ENCODE results near the gene P2RY6.
"Not testable (repeated sequence)": the region's sequence is repeated elsewhere in the genome, so short reads cannot be mapped to it uniquely, and the experiment has no call there.

- TF ChIP-seq, protein P1, sequence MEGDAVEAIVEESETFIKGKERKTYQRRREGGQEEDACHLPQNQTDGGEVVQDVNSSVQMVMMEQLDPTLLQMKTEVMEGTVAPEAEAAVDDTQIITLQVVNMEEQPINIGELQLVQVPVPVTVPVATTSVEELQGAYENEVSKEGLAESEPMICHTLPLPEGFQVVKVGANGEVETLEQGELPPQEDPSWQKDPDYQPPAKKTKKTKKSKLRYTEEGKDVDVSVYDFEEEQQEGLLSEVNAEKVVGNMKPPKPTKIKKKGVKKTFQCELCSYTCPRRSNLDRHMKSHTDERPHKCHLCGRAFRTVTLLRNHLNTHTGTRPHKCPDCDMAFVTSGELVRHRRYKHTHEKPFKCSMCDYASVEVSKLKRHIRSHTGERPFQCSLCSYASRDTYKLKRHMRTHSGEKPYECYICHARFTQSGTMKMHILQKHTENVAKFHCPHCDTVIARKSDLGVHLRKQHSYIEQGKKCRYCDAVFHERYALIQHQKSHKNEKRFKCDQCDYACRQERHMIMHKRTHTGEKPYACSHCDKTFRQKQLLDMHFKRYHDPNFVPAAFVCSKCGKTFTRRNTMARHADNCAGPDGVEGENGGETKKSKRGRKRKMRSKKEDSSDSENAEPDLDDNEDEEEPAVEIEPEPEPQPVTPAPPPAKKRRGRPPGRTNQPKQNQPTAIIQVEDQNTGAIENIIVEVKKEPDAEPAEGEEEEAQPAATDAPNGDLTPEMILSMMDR (IDR thresholded peaks at IDR 0.05; ENCODE audit: borderline replicate concordance, extremely low read depth, low read length, poor library complexity, severe bottlenecking): not testable (repeated sequence)
- not testable (repeated sequence) for TF ChIP-seq EZH2 (IDR thresholded peaks at IDR 0.05; ENCODE audit: borderline replicate concordance, low read depth, low read length, severe bottlenecking)
Observed at GRCh38 chr11:73274191-73274590, 2.1 kb downstream of the P2RY6 start.

Measured in DND-41 (cell line).